Activated naive CD4-positive, alpha-beta T cell treated with anti-CD3 and anti-CD28 coated beads for 36 hours (primary cell): Measurements from ENCODE around the gene RTF2. TPM values are rescaled to one million over a fixed set of nuclear protein-coding genes. Genes with fewer than 3 reads are reported as not detected.
A peak's percentile ranks its signal among the peaks of the same experiment; 100 is the strongest.

ENCODE experiments used
- CTCF ChIA-PET: fragments of 350-600 bp; sonication (Branson Sonifier 250); formaldehyde crosslinking; loops from one replicate; lab custom pipeline; 2021; ENCODE audit warnings: antibody characterized with exemption; lab: Charles Lee
- DNase-seq: peaks from one replicate; pipeline ENCODE4 v3.0.0-alpha.2; 2020
- H3K27ac Mint-ChIP-seq: one replicate; pipeline ENCODE4 v1.8.0; 2021; ENCODE audit warnings: mild to moderate bottlenecking, mixed read lengths
- H3K27me3 Mint-ChIP-seq: one replicate; pipeline ENCODE4 v1.8.0; 2021; ENCODE audit warnings: low read depth, mixed read lengths
- H3K36me3 Mint-ChIP-seq: one replicate; pipeline ENCODE4 v1.8.0; 2021; ENCODE audit warnings: low read depth, mixed read lengths
- H3K4me1 Mint-ChIP-seq: one replicate; pipeline ENCODE4 v1.8.0; 2021; ENCODE audit warnings: low read depth, mixed read lengths
- H3K4me3 Mint-ChIP-seq: one replicate; pipeline ENCODE4 v1.8.0; 2021; ENCODE audit warnings: mild to moderate bottlenecking, moderate library complexity, mixed read lengths
- H3K9me3 Mint-ChIP-seq: one replicate; pipeline ENCODE4 v1.8.0; 2021; ENCODE audit warnings: mixed read lengths
- intact Hi-C: fragments of 100-400 bp; cut with micrococcal nuclease; formaldehyde crosslinking; loops from one replicate; pipeline ENCODE4 v1.15.1; 2023
- total RNA-seq, 2 experiments: library from RNA; stranded (reverse); gene quantifications; one replicate each; pipeline ENCODE4 v1.2.3, GENCODE V29; 2021

RTF2 gene, protein sequence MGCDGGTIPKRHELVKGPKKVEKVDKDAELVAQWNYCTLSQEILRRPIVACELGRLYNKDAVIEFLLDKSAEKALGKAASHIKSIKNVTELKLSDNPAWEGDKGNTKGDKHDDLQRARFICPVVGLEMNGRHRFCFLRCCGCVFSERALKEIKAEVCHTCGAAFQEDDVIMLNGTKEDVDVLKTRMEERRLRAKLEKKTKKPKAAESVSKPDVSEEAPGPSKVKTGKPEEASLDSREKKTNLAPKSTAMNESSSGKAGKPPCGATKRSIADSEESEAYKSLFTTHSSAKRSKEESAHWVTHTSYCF
- total RNA-seq, result 10 to 100 TPM; 76.8 to 82.9 TPM

DNA sequence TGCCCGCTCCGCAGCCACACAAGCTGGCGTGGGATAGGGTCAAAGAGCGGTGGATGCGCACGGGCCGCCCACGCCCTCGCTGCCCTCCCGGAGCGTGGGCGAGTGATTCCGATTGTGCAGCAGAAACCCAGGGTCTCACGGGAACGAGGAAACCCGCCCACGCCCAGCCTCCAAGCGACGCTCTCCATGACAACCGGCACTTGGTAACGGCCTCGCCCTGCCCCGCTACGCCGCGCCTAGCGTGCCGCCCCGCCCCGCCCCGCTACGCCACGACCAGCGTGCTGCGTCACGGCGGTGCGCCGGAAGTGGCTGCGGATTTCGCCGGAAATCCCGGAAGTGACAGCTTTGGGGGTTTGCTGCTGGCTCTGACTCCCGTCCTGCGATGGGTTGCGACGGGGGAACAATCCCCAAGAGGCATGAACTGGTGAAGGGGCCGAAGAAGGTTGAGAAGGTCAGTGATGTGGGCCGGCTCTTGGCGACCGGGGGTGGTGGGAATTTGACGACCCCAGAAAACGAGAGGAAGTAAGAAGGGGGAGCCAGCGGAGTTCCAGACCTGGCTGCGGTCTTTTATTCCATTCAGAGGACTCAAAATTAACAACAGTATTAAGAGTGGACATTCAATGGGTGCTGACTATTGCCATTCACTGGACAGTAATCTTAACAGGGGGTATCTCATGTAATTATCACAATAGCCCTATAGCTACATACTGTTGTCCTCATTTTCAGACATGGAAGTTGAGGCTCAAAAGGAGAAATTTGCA is at the start of gene RTF2:
Gene RTF2 (plus strand): TSS at position 312 of the 761 bp plus-strand sequence. CDS start 71 bp downstream, at position 383.
- peaks cover 3% of the 10 kb centered on the region for H3K36me3 Mint-ChIP-seq
- peak within 1 kb of the TSS; percentile 100 for H3K4me3 Mint-ChIP-seq
- H3K4me1 Mint-ChIP-seq, result peaks cover 29% of the 10 kb centered on the region
- H3K27me3 Mint-ChIP-seq, result no peaks in the 10 kb centered on the region
- H3K27ac Mint-ChIP-seq, result peak within 1 kb of the TSS; percentile 98
- H3K9me3 Mint-ChIP-seq, result no peaks in the 10 kb centered on the region
- CTCF ChIA-PET, result interaction anchor here (1.0 to 1.4 kb wide), 2 partner anchors 56 to 68 kb away, joined by 3 read pairs; partner anchors contain the start of gene CASS4
- DNase-seq, result peak; percentile 95
- intact Hi-C loops, result loop anchor here (1.0 kb wide), 4 partner anchors 14 to 76 kb away; partner anchors contain the start of genes AURKA and CSTF1

DNA sequence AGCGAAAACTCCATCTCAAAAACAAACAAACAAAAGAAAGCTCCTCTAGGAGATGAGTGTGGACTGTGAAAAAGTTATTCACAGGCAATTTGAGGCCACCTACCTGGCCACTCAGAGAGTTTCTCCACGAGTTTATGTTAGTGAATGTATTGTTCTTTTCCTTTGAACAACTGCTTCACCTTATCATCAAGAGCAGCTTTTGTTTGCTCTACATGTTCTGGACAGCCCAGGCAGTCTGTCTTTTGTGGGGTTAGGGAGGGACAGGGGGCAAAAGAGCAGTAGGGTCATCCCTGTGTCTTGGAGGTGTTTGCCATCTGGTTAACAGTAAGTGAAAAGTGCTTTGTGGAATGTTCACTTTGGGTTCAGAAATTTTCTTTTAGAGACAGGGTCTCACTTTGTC is 48.4 kb upstream of the RTF2 start:
- Mint-ChIP-seq H3K36me3 (no peaks in the 10 kb centered on the region), H3K9me3 (no peaks in the 10 kb centered on the region), H3K4me1 (peaks cover 83% of the 10 kb centered on the region), H3K27me3 (no peaks in the 10 kb centered on the region), H3K4me3 (no peak overlapping the region), H3K27ac (peak overlapping the region; percentile 91)
- CTCF ChIA-PET, result no interaction called here
- intact Hi-C loops, result no loop called here
- no peak for DNase-seq

DNA sequence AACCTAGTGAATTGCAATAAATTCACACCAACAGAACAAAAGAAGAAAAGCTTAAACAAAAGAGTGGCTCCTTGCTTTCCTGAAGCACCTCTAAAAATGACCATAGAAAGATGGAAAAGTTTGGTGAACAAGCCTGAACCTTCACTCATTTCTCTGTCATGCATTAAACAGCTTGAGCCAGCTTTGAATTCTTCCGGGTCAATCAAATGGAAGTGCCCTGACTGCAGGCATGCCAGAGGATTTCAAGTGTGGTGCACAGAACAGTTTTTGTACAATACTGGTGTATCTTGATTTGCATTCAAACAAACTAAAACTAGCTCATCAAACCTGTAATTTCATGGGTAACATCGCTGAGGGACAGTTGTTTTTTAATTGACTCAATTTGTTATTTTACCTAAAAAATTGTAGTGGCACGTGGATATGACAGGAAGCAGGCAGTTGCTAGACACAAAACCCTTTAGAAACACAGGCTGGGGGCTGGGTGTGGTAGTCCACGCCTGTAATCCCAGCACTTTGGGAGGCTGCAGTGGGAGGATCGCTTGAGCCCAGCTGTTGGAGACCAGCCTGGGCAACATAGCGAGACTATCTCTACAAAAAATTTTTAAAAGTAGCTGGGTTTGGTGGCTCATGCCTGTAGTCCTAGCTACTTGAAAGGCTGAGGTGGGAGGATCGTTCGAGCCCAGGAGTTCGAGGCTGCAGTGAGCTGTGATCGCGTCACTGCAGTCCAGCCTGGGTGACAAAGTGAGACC is 47.3 kb upstream of the RTF2 start:
- Mint-ChIP-seq H3K9me3 (no peaks in the 10 kb centered on the region), H3K36me3 (no peaks in the 10 kb centered on the region), H3K27ac (peak overlapping the region; percentile 66), H3K4me1 (peaks cover 74% of the 10 kb centered on the region), H3K27me3 (no peaks in the 10 kb centered on the region), H3K4me3 (peak overlapping the region; percentile 19)
- intact Hi-C loops, result no loop called here
- DNase-seq, result no peak
- CTCF ChIA-PET, result interaction anchor here (0.8 to 1.4 kb wide), 2 partner anchors 9 to 11 kb away, joined by 3 read pairs; partner anchors contain the start of gene CASS4

DNA sequence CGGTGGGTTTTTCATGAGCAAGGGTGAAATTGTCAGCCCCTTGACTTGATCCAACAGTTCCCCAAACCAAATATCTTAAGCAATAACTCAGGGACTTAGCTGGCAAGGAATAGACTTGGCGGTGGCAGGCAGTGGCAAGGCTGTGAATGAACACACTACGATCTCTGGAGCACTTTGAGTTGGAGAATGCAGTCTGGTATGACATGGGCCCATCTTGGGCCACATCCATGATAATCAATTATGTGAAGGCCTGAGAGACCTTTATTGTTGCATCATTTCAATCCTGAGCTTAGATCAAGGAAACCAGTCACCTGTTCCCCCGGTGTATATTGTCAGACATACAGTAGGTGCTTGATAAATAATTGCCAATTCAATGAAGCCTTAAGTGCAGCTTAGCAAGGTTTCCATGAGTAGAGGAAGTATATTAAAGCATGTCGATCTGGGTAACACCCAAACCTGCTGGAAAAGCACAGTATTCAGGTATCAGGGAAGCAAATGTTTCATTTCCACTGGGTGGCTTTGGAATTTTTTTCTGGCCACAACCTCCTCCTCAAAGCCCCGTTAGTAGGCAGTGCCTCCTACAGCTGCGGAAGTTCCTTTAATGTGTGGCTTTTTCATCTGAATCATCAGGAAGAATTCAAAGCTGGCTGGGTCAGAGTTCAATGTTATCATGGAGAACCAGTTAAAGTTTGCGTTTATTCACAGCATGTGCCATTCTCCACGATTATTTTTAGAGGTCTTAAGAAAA is 46.2 kb upstream of the RTF2 start:
- Mint-ChIP-seq H3K4me3 (peak overlapping the region; percentile 19), H3K4me1 (peaks cover 66% of the 10 kb centered on the region), H3K9me3 (no peaks in the 10 kb centered on the region), H3K27ac (peak overlapping the region; percentile 80), H3K27me3 (no peaks in the 10 kb centered on the region), H3K36me3 (no peaks in the 10 kb centered on the region)
- intact Hi-C loops, result loop anchor here (1.0 kb wide), 2 partner anchors 8 kb away; no protein-coding TSS in a partner anchor
- DNase-seq, result no peak
- CTCF ChIA-PET, result interaction anchor here (0.7 to 1.4 kb wide), 6 partner anchors 9 to 156 kb away, joined by 3 to 6 read pairs (median 3); partner anchors contain the start of gene CASS4

DNA sequence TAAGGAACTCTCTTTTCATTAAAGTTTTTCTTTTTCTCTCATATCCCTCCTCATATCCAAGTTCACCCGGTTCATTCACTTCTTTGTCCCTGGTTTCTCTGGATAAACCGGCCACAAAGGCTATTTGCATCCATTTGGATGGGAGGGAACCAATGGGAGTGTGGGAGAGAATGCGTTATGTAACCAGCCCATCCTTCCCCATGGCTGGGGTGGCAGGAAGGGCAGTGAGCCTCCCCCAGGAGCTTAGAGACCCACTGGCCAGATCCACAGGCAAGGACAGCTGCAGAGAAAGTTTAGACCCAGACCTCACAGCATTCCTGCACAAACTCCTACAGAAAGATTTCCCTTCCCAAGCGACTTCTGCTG is 45.6 kb upstream of the RTF2 start:
- H3K4me1 Mint-ChIP-seq, result peaks cover 66% of the 10 kb centered on the region
- peak overlapping the region; percentile 80 for H3K27ac Mint-ChIP-seq
- intact Hi-C loops, result loop anchor here (1.0 kb wide), 2 partner anchors 7 to 9 kb away; no protein-coding TSS in a partner anchor

DNA sequence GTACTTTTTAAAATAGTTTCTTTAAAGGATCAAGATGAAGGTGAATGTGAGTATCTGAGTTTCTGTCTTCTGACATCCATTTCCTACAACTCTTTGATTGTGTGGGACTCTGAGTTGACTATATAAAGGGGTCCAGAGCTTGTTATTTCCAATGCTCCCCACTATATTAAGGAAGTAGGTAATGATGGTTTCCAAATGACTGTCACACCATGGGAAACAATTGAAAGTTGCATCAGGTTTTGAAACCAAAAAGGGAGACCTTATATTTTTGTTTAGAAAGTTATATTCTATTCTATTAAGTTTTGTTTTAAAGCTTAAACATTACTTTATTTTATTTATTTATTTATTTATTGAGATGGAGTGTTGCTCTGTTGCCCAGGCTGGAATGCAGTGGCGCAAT is 45.2 kb upstream of the RTF2 start:
- Mint-ChIP-seq H3K36me3 (no peaks in the 10 kb centered on the region), H3K27me3 (no peaks in the 10 kb centered on the region), H3K4me3 (no peak overlapping the region), H3K9me3 (no peaks in the 10 kb centered on the region), H3K27ac (peak overlapping the region; percentile 80), H3K4me1 (peaks cover 66% of the 10 kb centered on the region)
- no peak for DNase-seq
- CTCF ChIA-PET, result interaction anchor here (1.0 to 1.3 kb wide), 3 partner anchors 10 to 20 kb away, joined by 3 to 6 read pairs (median 4); no protein-coding TSS in a partner anchor
- intact Hi-C loops, result no loop called here

More for the DNA sequence above, 45.6 kb upstream of the RTF2 start:
- no peaks in the 10 kb centered on the region for H3K36me3 Mint-ChIP-seq
- no peak overlapping the region for H3K4me3 Mint-ChIP-seq
- CTCF ChIA-PET, result interaction anchor here (1.0 to 1.3 kb wide), 4 partner anchors 10 to 20 kb away, joined by 3 to 6 read pairs (median 5); no protein-coding TSS in a partner anchor
- no peak for DNase-seq
- H3K9me3 Mint-ChIP-seq, result no peaks in the 10 kb centered on the region
- no peaks in the 10 kb centered on the region for H3K27me3 Mint-ChIP-seq

DNA sequence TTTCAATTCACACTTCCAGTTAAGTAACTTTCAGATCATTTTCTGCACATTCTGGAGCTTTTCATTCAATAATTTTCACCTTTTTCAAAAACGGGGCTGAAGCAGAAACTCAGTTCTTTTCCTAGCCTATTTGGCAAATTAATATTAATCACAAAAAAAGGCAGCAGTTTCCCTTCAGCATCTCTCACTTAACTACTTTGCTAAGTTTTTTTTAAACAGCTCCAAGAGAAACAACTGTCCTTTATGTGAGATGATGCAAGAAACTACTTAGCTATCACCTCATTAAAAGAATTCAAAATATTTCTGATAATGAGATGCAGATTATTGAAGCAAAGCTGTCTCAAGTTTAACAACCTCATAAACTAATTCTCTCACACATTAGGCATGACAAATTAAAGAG is 44.5 kb upstream of the RTF2 start:
- peaks cover 67% of the 10 kb centered on the region for H3K4me1 Mint-ChIP-seq
- H3K36me3 Mint-ChIP-seq, result no peaks in the 10 kb centered on the region
- no peaks in the 10 kb centered on the region for H3K9me3 Mint-ChIP-seq
- CTCF ChIA-PET, result interaction anchor here (0.6 to 1.0 kb wide), 2 partner anchors 19 to 185 kb away, joined by 4 to 6 read pairs; no protein-coding TSS in a partner anchor
- DNase-seq, result no peak
- H3K4me3 Mint-ChIP-seq, result no peak overlapping the region
- intact Hi-C loops, result no loop called here
- H3K27ac Mint-ChIP-seq, result no peak overlapping the region
- H3K27me3 Mint-ChIP-seq, result no peaks in the 10 kb centered on the region

DNA sequence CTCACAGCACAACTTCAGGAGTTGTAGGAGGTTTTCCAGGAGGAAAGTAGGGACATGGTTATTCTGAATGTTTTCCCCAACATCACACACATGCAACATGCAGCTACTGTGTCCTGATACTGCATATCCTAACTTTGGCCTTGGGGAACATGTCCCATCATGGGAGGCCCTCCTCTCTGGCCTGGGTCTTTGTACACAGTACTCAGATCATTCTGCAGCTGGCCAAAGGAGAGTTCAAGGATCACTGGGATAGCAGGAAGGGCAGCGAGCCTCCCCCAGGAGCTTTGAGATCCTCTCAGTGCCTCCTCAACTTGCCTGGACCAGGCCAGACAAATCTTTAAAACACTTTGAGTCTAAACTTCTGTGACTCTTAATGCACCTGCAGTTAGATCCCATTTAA is 43.5 kb upstream of the RTF2 start:
- H3K27ac Mint-ChIP-seq, result no peak overlapping the region
- H3K36me3 Mint-ChIP-seq, result peaks cover 3% of the 10 kb centered on the region
- intact Hi-C loops, result no loop called here
- DNase-seq, result no peak
- H3K27me3 Mint-ChIP-seq, result no peaks in the 10 kb centered on the region
- H3K4me1 Mint-ChIP-seq, result peaks cover 70% of the 10 kb centered on the region
- H3K9me3 Mint-ChIP-seq, result no peaks in the 10 kb centered on the region
- no peak overlapping the region for H3K4me3 Mint-ChIP-seq
- CTCF ChIA-PET, result no interaction called here

DNA sequence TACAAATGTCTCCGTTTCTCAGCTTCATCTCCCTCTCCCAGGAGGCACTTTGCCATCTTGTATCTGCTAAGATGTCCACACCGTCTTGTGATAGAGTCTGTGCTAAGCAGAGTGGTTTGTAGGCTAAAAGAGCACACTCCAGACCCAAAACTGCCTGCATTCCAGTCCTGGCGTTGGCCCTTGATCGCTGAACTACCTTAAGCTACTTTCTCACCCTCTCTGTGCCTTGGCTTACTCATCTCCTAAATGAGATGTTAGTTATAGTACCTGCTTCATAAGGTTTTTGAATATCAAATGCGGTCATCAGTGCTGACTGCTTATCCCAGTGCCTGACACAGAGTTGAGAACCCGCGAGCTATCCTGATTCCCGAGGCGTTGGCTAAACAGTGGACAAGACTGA is 42.4 kb upstream of the RTF2 start:
- Mint-ChIP-seq H3K4me1 (peaks cover 70% of the 10 kb centered on the region), H3K36me3 (peaks cover 3% of the 10 kb centered on the region), H3K4me3 (no peak overlapping the region), H3K9me3 (no peaks in the 10 kb centered on the region), H3K27me3 (no peaks in the 10 kb centered on the region), H3K27ac (no peak overlapping the region)
- intact Hi-C loops, result no loop called here
- CTCF ChIA-PET, result no interaction called here
- no peak for DNase-seq

DNA sequence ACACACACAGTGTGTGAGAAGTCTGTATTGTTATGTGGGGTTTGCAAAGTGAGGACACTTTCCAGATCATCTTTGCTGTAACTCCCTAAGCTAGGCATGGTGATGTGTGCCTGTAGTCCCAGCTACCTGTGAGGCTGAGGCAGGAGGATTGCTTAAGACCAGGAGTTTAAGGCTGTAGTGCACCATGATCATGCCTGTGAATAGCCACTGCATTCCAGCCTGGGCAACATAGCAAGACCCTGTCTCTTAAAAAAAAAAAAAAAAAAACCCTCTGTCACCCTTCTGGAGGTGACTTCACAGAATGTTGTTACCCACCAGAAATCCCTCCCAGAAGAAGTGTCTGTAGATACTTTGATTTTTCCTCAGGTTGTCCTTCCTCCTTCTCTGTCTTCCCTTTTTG is 41.5 kb upstream of the RTF2 start:
- H3K4me3 Mint-ChIP-seq, result no peak overlapping the region
- peaks cover 3% of the 10 kb centered on the region for H3K36me3 Mint-ChIP-seq
- no peaks in the 10 kb centered on the region for H3K27me3 Mint-ChIP-seq
- H3K27ac Mint-ChIP-seq, result no peak overlapping the region
- no peaks in the 10 kb centered on the region for H3K9me3 Mint-ChIP-seq
- CTCF ChIA-PET, result no interaction called here
- H3K4me1 Mint-ChIP-seq, result peaks cover 63% of the 10 kb centered on the region
- no peak for DNase-seq
- intact Hi-C loops, result no loop called here

DNA sequence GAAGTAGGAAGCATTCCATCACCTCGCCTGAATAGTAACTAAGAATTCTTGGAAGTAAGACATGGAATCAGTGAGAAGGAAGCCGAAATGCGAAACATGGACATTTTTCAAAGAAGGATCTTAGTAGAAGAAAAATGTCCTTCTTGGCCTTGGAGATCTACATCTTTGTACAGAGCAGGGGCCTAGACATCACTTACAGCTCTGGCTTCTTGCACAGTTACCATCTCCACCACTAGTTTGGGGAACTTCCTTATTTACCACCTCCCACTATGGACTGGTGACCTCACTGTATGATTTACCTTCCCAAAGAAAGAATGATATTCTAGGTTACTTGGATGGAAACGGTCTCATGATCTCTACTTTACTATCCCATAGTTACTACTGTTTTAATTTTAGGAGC is 40.6 kb upstream of the RTF2 start:
- no peaks in the 10 kb centered on the region for H3K27me3 Mint-ChIP-seq
- H3K27ac Mint-ChIP-seq, result no peak overlapping the region
- peaks cover 57% of the 10 kb centered on the region for H3K4me1 Mint-ChIP-seq
- peaks cover 3% of the 10 kb centered on the region for H3K36me3 Mint-ChIP-seq
- DNase-seq, result no peak
- H3K4me3 Mint-ChIP-seq, result no peak overlapping the region
- intact Hi-C loops, result no loop called here
- no peaks in the 10 kb centered on the region for H3K9me3 Mint-ChIP-seq
- CTCF ChIA-PET, result no interaction called here
